NCI-H510A (cell line): Measurements from ENCODE around the gene WDR70.
A peak's percentile ranks its signal among the peaks of the same experiment; 100 is the strongest.
"Not testable (repeated sequence)": the region's sequence is repeated elsewhere in the genome, so short reads cannot be mapped to it uniquely, and the experiment has no call there.

Experiments used
- DNase-seq: peaks from one replicate; lab custom pipeline; 2025; lab: John Stamatoyannopoulos, UW

The WDR70 gene

GRCh38 chr5:37685816-37686215 is 306.7 kb downstream of the WDR70 start:
- DNase-seq, result no peak

- DNase-seq, result not testable (repeated sequence)
Observed at GRCh38 chr5:37688925-37689324, 309.8 kb downstream of the WDR70 start.

- not testable (repeated sequence) for DNase-seq
Observed at GRCh38 chr5:37694333-37694732, 315.2 kb downstream of the WDR70 start.

- no peak for DNase-seq
Observed at GRCh38 chr5:37694867-37695266, 315.7 kb downstream of the WDR70 start.

DNA sequence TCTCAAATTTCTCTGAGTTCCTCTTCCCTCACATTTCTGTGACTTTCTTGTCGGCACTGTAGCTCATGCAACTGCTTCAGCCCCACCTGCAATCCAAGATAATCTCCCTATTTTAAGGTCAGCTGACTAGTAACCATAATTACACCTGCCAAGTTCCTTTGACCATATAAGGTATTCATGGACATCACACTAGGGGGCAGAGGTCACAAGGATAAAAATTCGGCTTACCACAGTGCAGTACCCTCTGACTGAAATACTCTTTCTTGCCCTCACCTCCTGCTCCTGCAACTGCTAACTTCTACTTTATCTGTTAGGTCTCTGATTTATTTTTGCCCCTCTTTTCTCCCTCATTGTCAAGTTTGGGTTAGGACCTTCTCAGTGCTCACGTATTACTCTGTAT is 316.5 kb downstream of the WDR70 start:
- DNase-seq, result no peak

DNA sequence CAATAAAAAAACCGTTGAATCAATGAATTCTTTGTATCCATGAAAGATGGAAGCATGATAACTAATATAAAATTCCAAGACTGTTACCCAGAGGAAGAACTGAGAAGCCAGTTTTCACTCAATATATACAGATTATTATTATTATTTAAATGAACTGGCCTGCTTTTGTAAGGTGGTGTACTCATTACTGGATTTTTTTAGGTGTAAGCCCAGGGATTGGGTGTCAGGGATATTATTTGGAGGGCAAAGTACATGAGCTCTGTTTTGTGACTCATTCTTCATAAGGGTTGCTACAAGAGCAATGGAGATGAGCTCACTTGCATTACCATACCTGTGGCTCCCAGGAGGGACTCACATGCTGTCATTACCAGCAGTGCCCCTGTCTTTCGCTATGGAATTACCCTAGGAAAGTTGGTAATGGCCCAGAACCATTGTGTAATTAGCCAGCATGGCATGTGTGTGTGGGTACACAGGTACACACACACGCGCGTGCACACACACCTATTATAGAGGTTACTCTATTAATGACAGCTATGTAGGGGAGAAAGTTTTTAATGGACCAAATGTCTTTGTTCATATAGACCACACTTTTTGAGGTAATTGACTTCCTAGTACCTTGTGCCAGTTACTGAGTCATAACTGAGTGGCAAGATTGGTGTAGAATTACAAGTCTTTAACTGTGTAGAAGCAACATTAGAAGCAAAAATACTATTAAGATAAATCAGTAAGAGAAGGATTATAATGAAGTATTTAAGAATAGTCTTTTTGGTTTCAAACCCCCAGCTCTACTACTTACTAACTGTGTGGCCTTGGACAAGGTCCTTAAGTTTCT is 317.3 kb downstream of the WDR70 start:
- DNase-seq, result peak; percentile 3

DNA sequence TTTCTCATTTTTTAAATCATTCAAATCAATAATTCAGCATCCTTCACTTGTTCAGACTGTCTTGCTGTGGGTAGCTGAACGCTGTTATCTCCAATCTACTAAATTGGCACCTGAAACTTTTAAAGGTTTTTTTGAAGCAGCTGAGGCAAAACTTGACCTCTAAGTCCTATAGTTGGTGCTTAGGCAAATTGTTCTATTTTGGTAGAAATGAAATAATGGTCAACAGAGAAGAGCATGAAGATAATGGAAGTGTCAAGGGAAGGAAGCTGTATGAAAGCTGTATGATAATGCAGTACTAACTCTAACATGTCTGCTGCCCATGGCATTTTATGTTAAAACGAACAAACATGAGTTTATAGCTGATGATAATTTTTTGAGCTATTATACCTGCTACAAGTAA is 322.8 kb downstream of the WDR70 start:
- no peak for DNase-seq

DNA sequence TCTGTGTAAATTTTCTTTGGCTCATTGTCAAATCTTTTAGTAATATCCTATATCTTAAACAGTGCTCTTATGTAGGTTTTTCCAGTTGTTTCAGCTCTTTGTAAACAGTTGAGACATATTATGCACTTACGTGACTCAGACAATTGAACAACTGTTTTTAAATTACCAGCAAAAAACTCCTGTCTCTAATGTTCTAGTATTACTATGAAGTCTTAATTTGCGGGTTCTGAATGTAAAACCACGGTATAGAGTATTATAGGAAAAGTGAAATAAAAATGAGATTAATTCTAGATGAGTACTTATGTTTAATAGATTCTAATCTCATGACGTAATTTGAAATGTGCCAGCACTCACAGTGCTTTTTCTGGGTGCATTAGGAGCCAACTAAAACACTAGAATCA is 324.7 kb downstream of the WDR70 start:
- DNase-seq, result no peak

- no peak for DNase-seq
Observed at GRCh38 chr5:37704406-37704805, 325.3 kb downstream of the WDR70 start.

- no peak for DNase-seq
Observed at GRCh38 chr5:37709020-37709419, 329.9 kb downstream of the WDR70 start.

DNA sequence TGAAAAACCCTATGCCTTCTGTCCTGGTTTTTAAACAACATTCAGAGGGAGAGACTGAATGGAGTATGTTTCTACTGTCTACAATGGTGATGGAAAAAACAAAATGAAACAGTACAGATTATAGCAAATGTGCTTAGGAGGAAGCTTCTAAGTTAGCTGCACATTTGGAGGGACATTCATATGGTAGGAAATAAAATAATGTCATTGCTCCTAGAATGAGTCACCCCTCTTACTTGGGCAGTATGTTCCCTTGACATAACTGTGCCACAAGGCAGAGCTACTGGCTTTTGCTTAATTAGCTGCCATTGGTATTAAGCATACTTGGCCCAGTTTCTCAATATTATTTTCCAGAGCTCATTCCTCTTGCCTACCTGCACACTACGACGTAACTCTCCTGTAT is 331.8 kb downstream of the WDR70 start:
- DNase-seq, result no peak

GRCh38 chr5:37712750-37713149 is 333.6 kb downstream of the WDR70 start:
- no peak for DNase-seq

GRCh38 chr5:37714756-37715155 is 335.6 kb downstream of the WDR70 start:
- DNase-seq, result no peak

GRCh38 chr5:37715361-37715760 is 336.2 kb downstream of the WDR70 start:
- no peak for DNase-seq

DNA sequence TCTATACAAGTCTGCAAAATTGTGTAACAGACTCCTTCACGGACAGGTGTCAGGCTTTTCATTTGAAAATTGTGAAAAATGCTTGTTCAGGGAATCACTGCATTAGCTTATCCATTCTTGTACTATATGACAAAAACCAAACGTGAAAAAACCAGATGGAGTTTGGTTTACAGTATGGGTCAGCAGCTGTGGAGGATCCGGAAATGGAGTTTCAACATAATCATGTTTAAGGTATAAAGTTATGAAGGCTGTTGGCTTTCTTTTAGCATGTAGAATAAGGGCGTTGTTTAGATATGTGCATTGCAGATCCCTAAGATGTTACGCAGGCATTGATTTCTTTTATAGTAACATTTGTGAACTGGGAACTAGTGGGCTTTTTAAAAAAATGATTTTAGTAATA is 336.9 kb downstream of the WDR70 start:
- no peak for DNase-seq

DNA sequence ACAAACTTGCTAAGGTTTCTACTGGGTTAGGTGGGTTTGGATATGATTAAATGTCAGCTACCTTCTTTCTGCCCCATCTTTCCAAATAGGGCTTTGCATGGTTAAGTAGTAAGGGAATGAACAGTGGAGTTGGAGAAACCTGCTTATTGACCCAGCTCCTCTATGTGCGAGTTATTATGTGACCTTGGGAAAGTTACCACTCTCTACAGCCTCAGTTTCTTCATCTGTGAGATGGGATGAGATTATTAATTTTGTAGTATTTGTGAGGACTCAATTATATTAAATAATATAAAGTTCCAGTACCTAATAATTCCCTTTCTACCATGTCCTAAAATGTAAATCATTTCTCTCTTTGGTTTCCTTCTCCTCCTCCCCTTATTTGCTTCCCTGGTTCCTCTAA is 337.3 kb downstream of the WDR70 start:
- no peak for DNase-seq

DNA sequence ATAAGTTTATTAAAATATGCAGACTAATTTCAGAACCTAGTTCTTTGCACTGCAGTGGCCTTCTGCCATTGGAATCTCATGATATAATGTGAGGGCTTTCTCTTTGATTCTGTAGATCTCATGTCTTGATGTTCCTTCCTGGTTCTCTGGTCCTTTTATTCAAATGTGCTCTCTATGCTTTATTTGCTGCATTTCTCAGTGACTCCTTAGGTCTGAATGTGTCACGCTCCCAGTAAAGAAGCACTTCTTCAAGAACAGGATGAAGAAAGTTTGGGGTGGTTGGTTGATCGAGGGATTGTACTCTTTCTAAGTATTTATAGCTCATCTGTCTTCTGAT is 338.1 kb downstream of the WDR70 start:
- no peak for DNase-seq

DNA sequence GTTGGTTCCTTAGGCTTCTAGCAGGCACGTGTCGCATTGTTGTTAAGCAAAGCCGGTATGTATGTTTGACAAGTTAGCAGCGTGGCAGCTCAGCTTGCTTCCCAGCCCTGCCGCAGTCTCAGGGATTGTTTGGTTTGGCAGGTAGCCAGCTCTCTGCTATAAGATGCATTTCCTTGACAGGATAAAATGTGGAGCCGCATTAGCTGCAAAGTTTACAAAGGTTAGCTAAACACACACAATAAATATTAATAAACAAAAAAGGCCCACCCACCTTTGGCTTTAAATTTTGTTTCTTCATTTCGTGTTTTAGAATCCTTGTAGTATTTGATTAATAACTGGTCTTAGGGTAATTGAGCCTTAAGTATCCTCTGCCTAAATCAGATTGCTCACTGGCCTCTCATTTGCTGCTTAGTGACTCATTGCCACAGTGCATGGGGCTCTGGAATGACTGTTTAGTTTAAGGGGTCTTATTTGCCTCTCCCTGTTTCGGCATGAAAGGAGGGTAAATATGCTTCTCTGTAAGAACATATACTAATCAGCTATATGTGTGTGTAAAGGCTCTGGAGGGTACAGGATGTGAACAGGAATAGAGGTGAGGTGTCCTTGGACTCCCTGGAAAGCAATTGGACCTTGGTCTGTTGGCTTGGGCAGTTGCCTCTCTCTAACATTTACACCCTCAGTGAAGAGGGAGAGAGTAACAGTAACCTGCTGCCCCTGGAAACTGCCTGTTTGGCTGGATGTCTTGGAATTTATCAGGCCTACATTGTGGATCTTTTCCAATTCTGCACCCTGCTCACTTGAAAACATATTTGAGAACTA is 338.7 kb downstream of the WDR70 start:
- DNase-seq, result peak; percentile 93

DNA sequence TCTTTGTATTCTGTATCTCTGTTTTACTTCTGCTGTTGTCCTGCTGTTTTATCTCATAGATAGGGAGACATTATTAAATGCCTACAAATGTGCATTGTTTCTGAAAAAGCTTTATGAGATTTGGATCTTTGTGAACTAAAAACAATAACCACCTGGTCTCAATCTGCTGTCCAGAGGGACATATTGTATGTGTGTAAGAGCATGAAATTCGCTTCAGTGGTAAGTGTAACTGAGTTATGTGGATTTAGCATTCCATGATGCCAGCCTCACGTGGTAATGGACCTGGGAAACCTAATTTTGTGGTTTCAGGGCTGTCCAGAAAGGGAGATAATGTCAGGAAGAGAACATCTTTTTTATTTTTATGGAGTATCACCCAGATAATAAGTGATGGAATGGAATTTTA is 341.4 kb downstream of the WDR70 start:
- DNase-seq, result no peak

GRCh38 chr5:37721447-37721871 is 342.3 kb downstream of the WDR70 start:
- no peak for DNase-seq

GRCh38 chr5:37722236-37723161 is 343.4 kb downstream of the WDR70 start:
- DNase-seq, result no peak
